NCI-H2107 treated with DMSO at 0.1 percent for 48 hours (cell line): ENCODE results near the gene PRODH2.
A peak's percentile ranks its signal among the peaks of the same experiment; 100 is the strongest.

Source experiments
- DNase-seq: peaks from one replicate; lab custom pipeline; 2025; ENCODE audit not compliant: unreplicated experiment; lab: John Stamatoyannopoulos, UW

PRODH2 gene

GRCh38 chr19:35764432-35765315 is 48.0 kb downstream of the PRODH2 start:
- DNase-seq = no peak

DNA sequence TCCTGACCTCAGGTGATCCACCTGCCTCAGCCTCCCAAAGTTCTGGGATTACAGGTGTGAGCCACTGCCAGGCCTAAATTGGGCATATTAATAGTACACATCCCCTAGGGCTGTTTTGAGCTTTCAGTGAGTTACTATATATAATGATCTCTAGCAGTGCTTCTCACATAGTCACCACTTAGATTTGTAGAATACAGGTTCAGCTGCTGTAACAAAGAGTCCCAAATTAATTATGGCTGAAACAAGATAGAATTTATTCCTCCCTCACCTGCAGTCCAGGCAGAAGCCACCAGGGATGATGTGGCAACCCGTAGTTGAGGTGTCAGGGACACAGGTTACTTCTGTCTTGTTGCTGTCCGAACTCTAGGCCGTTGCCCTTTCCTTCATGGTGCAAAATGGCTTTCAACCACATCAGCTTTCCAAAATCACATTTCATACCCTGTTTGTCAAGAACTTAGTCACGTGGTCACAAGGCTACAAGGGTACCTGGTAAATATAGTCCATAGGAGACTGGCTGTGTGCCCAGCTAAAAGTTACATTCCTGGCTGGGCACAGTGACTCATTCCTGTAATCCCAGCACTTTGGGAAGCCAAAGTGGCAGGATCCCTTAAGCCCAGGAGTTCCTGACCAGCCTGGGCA is 51.8 kb downstream of the PRODH2 start:
- DNase-seq = no peak

DNA sequence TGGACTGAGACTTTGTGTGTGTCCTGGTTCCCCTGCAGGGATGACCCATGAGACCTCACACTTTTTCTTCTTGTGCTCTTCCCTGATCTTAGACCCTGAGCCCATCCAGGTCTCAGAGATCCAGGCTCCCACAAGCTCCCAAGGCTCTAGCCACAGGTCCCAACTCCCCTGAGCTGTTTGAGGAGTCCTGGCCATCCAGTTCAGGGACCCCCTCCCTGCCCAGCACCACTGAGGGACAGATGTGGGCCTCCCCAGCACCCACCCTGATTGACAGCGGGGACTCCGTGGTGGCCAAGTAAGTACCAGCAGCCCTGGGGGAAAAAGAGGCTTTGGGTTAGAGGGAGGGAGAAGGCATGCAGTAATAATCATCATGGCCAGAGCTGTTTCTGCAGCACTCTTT is 52.9 kb downstream of the PRODH2 start:
- DNase-seq = no peak

DNA sequence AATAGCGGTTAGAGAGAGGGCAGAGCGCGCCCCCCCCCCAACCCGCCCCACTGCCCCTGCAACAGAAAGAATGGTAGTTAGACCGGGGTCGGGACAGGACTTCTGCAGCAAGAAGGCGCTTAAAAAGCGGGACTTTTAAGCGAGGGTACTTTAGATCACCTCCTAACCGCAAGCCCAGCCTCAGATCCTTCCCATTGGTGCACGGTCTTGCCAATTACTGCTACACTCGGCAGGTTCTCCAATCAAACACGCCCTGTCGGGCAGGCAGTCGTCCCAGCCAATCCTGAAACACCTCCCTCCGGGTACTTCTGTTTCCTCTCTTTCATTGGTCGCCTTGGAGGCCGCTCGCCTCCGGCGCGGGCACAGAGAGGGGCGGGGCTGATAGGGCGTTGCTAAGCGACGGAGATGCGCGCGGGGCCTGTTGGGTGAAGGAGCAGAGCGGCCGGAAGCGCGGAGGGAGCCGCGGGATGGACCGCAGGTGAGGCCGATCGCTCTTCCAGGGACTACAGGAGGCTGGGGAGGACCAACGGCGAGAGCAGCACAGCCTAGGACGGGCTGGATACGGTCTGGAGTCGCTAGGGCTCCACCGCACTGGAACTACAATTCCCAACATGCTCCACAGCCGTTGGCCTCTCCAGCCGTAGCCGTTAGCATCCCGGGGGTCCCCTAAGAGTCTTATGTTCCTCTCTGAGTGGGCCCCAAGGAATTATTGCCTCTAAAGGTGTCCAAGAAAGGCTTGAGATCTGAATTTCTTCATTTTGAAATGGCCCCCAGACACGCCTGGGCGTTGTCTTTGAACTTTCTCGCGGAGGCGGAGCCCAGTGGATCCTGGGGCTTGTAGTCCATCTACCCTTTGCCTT is 54.7 kb downstream of the PRODH2 start, which contains the start of gene PROSER3:
PROSER3 (plus strand) TSS at position 428 of the 860 bp plus-strand sequence; CDS start at position 468, 40 bp downstream.
- DNase-seq = peak; percentile 98

- no peak for DNase-seq
Observed at GRCh38 chr19:35757231-35757748, 55.4 kb downstream of the PRODH2 start.

DNA sequence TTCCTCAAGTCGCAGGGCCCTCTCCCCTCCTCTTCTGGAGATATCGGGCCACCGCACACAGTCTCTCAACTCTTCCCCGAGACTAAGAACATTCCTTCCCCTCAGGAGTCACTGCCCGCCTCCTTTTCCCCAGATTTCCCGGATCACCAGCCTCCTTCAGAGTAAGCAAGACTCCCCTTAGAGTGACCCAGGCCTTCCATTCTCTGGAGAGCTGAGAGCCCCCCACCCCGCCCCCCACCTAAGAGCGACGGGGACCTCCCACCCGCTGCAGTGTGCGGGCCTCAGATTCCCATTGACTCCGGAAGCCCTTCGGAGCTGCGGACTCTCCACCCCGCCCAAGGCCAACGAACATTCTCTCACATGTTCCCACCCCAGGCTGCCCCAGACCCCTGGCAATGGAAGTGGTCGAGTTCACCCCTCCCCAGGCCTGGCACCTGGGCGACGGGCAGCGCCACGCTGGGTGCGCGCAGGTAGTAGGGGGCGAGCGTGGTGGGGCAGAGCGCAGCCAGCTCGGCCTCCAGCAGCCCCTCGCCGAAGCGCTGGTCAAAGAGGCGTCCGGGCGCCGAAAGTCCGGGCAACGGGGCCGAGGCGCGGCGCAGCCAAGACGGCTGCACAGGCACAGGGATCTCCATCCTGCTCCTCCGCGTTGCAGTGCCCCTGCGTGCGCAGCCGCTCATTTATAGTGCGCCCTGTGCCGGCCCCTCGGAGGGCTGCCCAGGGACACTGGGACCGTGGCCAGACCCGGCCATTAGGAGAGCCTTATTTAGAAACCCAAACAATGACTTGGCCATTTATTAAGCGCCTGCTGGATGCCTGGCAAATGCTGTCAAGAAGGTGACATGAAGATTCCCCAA is 56.0 kb downstream of the PRODH2 start, which contains the start of gene HSPB6:
HSPB6 (minus strand) TSS at position 653 of the 854 bp plus-strand sequence; CDS start at position 632, 21 bp downstream.
- DNase-seq = no peak

DNA sequence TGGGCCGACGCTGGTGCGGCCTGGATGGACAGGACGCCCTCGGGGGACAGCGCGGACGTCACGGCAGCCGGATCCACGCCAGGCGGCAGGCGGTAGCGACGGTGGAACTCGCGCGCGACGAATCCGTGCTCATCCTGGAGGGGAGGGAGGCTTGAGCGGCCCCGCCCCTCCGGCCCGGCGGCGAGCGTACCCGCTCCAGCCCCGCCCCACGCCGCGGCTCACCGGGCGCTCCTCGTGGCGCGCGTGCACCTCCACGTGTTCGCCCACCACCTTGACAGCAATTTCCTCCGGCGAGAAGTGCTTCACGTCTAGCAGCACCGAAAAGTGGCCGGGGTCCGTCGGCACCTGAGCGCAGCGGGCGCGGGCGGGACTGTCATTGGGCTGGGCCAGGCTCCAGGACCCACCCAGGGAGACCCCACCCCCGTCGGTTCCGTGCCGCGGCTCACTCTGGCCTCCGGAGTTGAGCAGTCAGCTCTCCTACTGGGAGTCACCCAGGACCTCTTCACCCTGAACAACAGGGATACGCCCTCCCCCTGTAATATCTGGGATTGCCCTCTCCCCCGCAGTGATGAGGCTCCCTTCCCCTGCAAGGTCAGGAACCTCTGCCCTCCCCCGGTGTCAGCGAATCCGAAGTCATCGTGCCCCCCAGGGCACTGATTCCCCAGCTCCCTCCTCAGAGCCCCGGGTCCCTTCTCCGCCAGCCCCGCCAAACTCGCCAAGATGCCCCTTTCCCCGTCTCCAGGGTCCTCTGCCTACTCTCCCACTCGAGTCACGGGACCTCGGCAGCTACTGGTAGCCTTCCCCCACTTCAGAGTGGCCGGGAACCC is 56.9 kb downstream of the PRODH2 start:
- DNase-seq = no peak

- DNase-seq = no peak
Observed at GRCh38 chr19:35755131-35755549, 57.5 kb downstream of the PRODH2 start.

DNA sequence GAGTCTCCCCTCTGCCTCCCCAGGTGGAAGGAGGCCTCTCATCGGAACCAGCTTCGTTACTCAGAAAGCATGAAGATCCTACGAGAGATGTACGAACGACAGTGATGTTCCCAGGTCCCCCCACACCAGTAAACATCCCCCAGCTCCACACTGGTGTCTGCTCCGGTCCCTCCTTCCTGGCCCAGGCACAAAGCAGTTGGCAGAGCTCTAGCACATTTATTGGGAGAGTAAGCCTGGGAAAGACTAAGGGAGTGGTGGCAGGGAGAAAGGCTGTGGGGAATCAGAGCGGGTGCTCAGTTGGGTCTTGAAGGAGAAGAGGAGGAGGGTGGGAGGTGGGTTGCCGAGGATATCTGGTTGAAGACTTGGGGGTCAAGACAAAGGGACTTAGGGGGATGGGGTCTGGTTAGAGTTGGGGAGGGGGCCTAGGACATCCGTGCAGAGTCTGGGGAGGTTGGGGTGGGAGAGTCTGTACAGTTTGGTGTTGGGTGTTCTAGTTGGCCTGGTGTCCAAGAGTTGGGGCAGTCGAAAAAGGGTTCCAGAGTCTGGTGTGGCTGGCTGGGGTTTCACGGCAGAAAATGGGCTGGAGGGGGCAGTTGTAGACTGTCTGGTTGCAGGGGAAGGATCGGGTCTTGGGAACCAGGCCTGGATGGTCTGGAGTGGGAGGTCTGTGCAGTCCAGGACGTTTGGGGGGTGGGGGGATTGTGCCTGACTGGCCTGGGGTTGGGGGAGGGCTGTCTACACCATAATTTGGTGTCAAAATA is 58.1 kb downstream of the PRODH2 start:
- DNase-seq = no peak

DNA sequence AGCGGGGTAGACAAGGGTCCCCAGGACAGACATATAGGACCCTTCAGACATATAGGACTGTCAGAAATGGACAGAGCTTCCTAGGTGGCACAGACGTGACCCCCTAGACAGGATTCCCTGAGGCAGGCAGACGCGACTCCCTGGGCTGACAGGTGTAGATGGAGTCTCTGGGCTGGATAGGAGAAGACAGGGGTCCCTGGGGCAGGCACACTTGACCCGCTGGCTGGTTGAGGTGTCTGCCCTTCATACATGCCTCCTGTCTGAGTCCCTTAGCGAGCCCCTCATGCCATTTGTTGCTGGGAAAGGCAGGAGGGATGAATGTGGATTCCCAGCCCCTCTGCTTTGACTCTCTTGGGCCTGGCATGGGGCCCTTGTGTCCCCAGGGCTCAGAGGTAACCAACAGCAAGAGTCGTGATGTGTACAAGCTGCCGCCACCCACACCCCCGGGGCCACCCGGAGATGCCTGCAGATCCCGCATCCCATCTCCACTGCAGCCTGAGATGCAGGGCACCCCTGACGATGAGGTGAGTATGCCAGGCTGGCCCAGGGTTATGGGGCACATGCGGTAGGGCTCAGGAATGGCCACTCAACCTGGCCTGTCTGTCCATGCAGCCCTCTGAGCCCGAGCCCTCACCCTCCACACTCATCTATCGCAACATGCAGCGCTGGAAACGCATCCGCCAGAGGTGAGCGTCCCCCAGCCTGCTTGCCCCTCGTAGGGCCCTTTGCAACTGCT is 58.8 kb downstream of the PRODH2 start:
- DNase-seq = no peak

GRCh38 chr19:35752746-35753350 is 59.8 kb downstream of the PRODH2 start:
- no peak for DNase-seq

DNA sequence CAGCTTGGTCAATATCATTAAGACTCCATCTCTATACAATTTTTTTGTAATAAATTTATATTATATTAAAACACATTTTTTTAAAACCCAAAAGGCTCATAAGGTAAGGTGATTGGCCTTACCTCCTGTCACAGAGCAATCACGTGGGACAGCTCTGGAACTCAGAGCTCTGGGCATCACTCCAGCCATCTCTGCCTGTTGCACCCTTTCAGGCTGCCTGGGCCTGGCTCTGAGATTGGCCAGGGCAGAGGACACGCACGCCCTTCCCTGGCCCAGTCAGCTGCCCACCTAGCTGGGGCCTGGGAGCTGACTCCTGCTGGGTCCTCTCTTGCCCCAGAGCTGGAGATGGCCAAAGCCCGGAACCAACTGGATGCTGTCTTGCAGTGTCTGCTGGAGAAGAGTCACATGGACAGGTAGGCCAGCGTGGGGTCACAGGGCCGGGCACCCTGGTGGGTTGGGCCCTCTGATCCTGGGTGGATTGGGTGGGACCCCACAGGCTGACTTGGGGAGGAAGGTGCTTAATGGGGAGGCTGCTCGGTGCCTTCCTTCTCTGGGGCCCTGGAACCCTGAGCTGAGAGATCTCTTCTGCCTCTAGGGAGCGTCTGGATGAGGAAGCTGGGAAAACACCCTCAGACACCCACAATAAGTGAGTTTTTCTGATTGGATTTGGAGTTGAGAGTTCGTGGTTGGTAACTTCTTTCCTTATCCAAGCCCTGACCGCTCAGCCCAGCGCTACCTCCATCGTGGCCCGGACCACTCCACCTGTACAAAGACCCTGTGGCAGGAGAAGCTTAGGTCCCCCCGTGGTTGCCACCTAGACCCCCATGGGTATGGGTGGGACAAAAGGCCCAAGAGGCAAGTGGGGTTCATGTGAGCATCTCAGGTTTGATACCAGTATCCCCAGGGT is 60.6 kb downstream of the PRODH2 start:
- DNase-seq = no peak

DNA sequence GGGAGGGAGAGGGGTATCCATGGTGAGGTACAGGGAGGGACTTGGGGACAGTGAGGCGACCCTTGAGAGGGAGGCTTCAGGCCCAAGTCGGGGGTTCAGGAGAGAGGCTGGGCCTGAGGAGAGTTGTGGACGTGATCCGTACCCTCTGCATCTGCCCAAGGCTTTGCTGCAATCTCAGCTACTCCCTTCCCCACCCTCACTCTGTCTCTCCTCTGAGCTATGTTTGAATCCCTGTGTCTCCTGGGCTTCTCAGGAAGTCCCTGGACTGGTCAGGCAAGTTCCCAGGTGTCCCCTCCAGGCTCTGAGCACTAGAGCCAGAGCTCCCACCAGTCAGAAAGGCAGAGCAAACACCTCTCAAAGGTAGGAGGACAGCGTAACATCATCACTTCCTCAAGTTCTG is 62.5 kb downstream of the PRODH2 start:
- DNase-seq = no peak
